Testis (tissue), 3 donors: ENCODE measurements around the gene MDH1B. TPM values are rescaled to one million over a fixed set of nuclear protein-coding genes. Genes with fewer than 3 reads are reported as not detected.

Experiments
- DNase-seq: peaks from one replicate; pipeline ENCODE4 v3.0.0-alpha.2; 2019
- H3K27ac ChIP-seq, 2 donors: fragments of 200-600 bp; sonication (generic); one replicate each; pipeline ENCODE4 v1.5.1; 2019
- H3K27me3 ChIP-seq: fragments of 200-600 bp; sonication (generic); one replicate; pipeline ENCODE4 v1.5.1; 2019
- H3K36me3 ChIP-seq: fragments of 200-600 bp; sonication (generic); one replicate; pipeline ENCODE4 v1.5.1; 2017; ENCODE audit warnings: low read depth; ENCODE audit errors: missing control alignments
- H3K4me1 ChIP-seq: fragments of 200-600 bp; sonication (generic); one replicate; pipeline ENCODE4 v1.5.1; 2019
- H3K4me3 ChIP-seq, 2 donors: fragments of 200-600 bp; sonication (generic); one replicate each; pipeline ENCODE4 v1.5.1; 2017 to 2019
- H3K9me3 ChIP-seq: fragments of 200-600 bp; sonication (generic); one replicate; pipeline ENCODE4 v1.5.1; 2017
- POLR2A ChIP-seq: fragments of 450-650 bp; IDR thresholded peaks from one replicate; pipeline ENCODE4 v1.6.1; 2017; ENCODE audit warnings: antibody characterized with exemption, mild to moderate bottlenecking, moderate library complexity
- WGBS, 2 donors: methylation state at CpG; one replicate each; pipeline ENCODE4 v1.1.5; 2018; 5-methylcytosine and 5-hydroxymethylcytosine counted together
- intact Hi-C: fragments of 100-400 bp; cut with DNase I; formaldehyde crosslinking; loops from one replicate; pipeline ENCODE4 v1.15.1; 2023; ENCODE audit warnings: low total_unique reads
- polyA plus RNA-seq: library from polyadenylated mRNA; stranded (reverse); fragments of 350-450 nt; fragmentation: Illumina TruSeq; extraction: RNeasy Lipid Tissue Mini Kit (QIAGEN cat#74804); gene quantifications from one replicate; pipeline ENCODE4 v1.2.3, GENCODE V29; 2014; ENCODE audit warnings: low read depth, low replicate concordance; ENCODE audit not compliant: insufficient read depth
- total RNA-seq, 2 donors: library from RNA; depleted of rRNA; stranded (reverse); fragments of >200 nt; gene quantifications; one replicate each; pipeline ENCODE4 v1.2.3, GENCODE V29; 2016
- TF ChIP-seq, protein P1 (sequence below), 3 experiments: fragments of 450-650 bp in 2 of 3; fragments of 200-600 bp in 1 of 3; sonication (generic) in 1 of 3; IDR thresholded peaks; one replicate each; pipeline ENCODE4 v1.5.1; 2016 to 2019; ENCODE audit warnings: antibody characterized with exemption in 3 of 3, mild to moderate bottlenecking in 2 of 3, moderate library complexity in 1 of 3

The MDH1B gene
- total and polyA plus RNA-seq, 3 donors from 2014 or later = 16.7 to 86.6 (median 29.0) TPM

DNA sequence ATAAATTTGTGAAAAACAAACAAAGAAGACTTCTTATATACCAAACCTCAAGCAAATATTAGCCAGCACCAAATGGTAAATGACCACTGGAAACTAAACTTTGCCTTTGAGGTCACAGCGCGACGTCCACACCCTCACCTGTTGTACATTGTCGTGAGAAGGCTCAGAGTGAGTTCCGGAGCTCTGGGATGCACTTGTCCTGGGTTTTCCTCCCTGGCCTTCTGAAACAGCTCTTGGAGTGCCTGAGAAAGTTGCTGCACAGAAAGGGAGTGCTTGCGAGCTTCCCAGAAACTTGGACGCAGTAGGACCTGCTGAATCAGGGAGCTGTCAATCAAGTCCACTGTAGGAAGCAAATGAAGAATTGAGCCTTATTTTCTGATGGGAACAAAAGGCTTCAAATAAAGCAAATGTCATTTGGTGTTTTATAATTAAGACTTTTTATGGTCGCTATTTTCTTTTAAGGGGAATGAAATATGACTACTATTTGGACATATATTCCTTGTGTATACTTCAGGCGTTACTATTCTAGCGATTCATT, 57.9 kb downstream of the MDH1B start:
- H3K9me3 ChIP-seq = no peaks in the 10 kb centered on the region
- WGBS, 2 donors = 76 to 80% methylated on average over 10 of the region's 10 CpGs
- DNase-seq = no peak
- no peaks in the 10 kb centered on the region for H3K4me1 ChIP-seq
- H3K4me3 ChIP-seq = no peak overlapping the region
- no peak overlapping the region for H3K27ac ChIP-seq
- no peaks in the 10 kb centered on the region for H3K27me3 ChIP-seq
- TF ChIP-seq, protein P1, sequence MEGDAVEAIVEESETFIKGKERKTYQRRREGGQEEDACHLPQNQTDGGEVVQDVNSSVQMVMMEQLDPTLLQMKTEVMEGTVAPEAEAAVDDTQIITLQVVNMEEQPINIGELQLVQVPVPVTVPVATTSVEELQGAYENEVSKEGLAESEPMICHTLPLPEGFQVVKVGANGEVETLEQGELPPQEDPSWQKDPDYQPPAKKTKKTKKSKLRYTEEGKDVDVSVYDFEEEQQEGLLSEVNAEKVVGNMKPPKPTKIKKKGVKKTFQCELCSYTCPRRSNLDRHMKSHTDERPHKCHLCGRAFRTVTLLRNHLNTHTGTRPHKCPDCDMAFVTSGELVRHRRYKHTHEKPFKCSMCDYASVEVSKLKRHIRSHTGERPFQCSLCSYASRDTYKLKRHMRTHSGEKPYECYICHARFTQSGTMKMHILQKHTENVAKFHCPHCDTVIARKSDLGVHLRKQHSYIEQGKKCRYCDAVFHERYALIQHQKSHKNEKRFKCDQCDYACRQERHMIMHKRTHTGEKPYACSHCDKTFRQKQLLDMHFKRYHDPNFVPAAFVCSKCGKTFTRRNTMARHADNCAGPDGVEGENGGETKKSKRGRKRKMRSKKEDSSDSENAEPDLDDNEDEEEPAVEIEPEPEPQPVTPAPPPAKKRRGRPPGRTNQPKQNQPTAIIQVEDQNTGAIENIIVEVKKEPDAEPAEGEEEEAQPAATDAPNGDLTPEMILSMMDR (IDR thresholded peaks at IDR 0.05) = no peak
- TF ChIP-seq POLR2A = no peak
- intact Hi-C loops = no loop called here
- no peaks in the 10 kb centered on the region for H3K36me3 ChIP-seq

DNA sequence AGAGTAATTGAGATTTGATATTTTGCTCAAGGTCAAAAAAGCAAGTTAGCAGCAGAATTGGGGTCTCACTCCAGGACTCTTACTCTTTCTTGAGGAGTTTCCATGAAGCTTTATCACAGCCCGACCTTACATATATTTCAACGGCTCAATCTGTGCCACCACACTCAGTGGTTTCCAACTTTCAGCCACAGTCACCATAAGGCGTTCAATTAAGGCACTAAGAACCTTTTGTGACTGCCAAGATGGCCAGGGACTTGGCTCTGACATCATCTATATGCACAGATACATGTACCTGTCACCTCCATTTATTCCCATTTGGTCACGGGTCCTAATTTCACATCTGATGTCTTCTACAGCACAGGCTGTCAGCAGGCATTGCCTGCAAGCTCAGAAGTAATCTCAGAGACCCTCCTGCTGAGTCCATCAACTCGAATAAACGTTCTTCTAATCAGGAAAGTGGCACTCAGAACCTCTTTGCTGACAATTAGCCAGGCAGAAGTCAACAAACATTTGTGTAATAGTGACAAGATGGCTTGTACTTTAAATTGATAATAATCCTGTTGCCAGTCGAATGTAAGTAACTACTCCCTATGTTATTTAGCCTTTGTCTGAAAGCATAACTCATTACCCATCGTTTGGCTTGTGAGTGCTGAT, 63.0 kb downstream of the MDH1B start:
- no peaks in the 10 kb centered on the region for H3K4me1 ChIP-seq
- no peak for DNase-seq
- intact Hi-C loops = no loop called here

DNA sequence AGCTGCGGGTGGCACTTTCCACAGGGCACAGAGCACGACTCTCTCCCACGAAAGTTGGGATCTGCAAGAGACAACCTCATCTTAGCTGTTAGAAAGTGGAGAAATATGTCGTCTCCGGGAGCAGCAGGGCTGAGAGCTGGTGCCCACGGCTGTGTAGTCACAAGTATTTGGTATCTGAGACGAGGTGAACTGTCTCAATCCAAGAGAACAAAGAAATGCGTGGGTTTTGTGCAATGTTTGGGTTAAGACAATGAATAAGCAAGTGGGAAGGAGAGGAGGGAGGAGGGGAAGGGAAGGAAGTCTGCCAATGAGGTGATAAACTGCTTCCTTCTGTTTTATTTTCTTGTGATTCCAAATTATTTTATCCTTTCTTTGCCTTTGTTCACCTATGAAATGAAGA, 65.0 kb downstream of the MDH1B start:
- DNase-seq = no peak
- no peaks in the 10 kb centered on the region for H3K36me3 ChIP-seq

More for the DNA sequence above, 63.0 kb downstream of the MDH1B start:
- no peaks in the 10 kb centered on the region for H3K27me3 ChIP-seq
- H3K27ac ChIP-seq = no peak overlapping the region
- WGBS, 2 donors = 79 to 81% methylated on average over 8 of the region's 8 CpGs
- H3K4me3 ChIP-seq = no peak overlapping the region
- H3K36me3 ChIP-seq = no peaks in the 10 kb centered on the region
- no peak for TF ChIP-seq POLR2A
- TF ChIP-seq, protein P1 (IDR thresholded peaks at IDR 0.05) = no peak
- H3K9me3 ChIP-seq = no peaks in the 10 kb centered on the region

DNA sequence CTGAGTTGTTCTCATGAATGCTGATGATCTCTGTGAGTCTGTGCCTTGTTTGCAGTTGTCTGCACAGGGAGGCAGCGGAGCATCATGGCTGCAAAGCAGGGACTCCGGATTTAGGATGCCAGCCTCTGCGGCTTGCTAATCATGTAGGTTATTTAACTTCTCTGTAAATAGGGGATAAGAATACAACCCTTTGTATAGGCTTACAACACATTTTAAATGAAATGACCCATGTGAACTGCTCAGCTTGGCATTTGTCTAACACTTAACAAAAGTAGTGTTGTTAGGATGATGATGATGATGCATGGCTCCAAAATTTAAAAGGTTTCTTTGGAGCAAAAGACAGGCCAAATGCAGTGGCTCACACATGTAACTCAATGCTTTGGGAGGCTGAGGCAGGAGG, 66.3 kb downstream of the MDH1B start:
- 72 to 73% methylated on average over 3 of the region's 3 CpGs for WGBS, 2 donors
- intact Hi-C loops = loop anchor here (10.0 kb wide), 1 partner anchor 776 kb away; no protein-coding TSS in a partner anchor
- no peaks in the 10 kb centered on the region for H3K4me1 ChIP-seq
- H3K27me3 ChIP-seq = no peaks in the 10 kb centered on the region
- no peak for TF ChIP-seq POLR2A
- H3K36me3 ChIP-seq = no peaks in the 10 kb centered on the region
- no peak for DNase-seq
- no peak overlapping the region for H3K27ac ChIP-seq
- H3K9me3 ChIP-seq = no peaks in the 10 kb centered on the region
- H3K4me3 ChIP-seq = no peak overlapping the region

More for the DNA sequence above, 65.0 kb downstream of the MDH1B start:
- Histone ChIP-seq H3K9me3 (no peaks in the 10 kb centered on the region), H3K27ac (no peak overlapping the region), H3K4me3 (no peak overlapping the region), H3K27me3 (no peaks in the 10 kb centered on the region), H3K4me1 (no peaks in the 10 kb centered on the region)
- intact Hi-C loops = no loop called here
- WGBS, 2 donors = 53 to 64% methylated on average over 8 of the region's 8 CpGs
- TF ChIP-seq, protein P1 (IDR thresholded peaks at IDR 0.05) = no peak

DNA sequence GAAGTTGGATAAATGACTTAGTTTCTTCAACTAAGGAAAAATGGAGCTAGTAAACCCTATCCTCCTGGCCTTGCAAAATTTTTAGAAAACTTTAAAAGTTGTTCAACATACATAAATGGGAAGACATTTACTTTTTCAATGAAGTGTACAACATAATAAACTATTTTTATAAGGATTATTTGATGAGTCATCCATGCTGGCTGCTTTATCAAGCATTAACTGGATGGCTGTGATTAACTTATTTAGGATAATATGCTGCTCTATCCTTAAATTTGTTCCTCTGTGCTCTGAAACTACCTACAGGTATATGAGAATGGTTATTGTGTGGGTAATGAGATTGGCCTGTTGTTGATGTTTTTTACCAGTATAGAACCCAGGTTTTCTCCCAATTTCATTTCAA, 68.2 kb downstream of the MDH1B start:
- Histone ChIP-seq H3K4me3 (no peak overlapping the region), H3K36me3 (no peaks in the 10 kb centered on the region), H3K9me3 (no peaks in the 10 kb centered on the region), H3K27me3 (no peaks in the 10 kb centered on the region), H3K4me1 (no peaks in the 10 kb centered on the region), H3K27ac (no peak overlapping the region)
- intact Hi-C loops = loop anchor here (10.0 kb wide), 1 partner anchor 778 kb away; no protein-coding TSS in a partner anchor
- TF ChIP-seq POLR2A = no peak
- TF ChIP-seq, protein P1 (IDR thresholded peaks at IDR 0.05) = no peak
- no peak for DNase-seq
